DMS79 (cell line): Measurements from ENCODE around the gene CDK13.
A peak's percentile ranks its signal among the peaks of the same experiment; 100 is the strongest.

ENCODE experiments used
- DNase-seq: peaks from one replicate; lab custom pipeline; 2025; lab: John Stamatoyannopoulos, UW

CDK13 gene

GRCh38 chr7:40008223-40008815 is 58.3 kb downstream of the CDK13 start:
- no peak for DNase-seq

- DNase-seq: no peak
Observed at GRCh38 chr7:40009301-40009700, 59.2 kb downstream of the CDK13 start.

DNA sequence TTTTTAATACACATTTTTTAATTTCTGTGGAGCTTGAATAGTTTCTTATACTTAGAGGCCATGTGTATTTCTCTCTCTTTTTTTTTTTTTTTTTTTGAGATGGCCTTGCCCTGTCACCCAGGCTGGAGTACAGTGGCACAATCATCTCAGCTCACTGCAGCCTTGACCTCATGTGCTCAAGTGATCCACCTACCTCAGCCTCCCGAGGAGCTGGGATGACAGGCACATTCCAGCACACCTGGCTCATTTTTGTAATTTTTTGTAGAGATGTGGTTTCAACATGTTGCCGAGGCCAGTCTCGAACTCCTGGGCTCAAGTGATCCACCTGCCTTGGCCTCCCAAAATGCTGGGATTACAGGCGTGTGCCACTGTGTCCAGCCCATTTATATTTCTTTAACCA is 64.3 kb downstream of the CDK13 start:
- no peak for DNase-seq

DNA sequence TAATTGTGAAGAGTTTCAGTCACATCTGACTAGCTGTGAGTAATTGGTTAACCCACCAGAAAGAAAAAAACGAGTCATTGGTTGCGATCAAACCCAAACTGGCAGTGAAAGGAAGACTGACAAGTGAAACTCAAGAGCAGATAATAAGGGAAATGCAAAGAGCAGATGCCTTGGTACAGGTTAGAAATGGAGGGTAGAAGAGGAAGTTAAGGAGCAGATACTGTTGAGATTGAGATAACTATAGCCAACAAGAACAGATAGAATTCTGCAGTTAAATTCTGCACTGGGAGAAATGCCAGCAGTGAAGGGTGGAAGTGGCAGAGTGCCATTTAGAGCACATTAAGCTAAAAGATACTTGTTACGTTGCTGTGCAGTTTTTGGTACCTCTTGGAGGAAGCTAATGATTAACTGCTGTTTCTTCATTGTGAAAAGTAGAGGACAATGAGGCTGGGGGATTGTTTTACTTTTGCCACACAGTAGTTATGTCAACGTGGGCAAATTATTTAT is 65.8 kb downstream of the CDK13 start:
- peak; percentile 67 for DNase-seq

DNA sequence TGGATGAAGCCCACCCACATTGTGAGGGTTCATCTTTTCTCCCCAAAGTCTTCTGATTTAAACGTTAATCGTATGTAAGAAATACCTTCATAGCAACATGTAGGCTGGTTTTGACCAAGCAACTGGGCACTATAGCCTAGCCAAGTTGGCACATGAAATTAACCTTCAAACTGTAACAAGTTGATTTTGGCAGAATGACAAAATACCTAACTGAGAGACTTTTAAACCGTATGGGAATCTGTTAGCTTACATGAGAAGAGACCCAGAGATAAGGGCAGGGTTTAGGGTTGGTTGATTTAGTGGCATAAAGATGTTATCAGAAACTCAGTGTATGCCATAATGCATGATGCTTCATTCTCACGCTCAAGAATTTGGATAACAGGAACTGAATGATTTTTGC is 69.5 kb downstream of the CDK13 start:
- no peak for DNase-seq

DNA sequence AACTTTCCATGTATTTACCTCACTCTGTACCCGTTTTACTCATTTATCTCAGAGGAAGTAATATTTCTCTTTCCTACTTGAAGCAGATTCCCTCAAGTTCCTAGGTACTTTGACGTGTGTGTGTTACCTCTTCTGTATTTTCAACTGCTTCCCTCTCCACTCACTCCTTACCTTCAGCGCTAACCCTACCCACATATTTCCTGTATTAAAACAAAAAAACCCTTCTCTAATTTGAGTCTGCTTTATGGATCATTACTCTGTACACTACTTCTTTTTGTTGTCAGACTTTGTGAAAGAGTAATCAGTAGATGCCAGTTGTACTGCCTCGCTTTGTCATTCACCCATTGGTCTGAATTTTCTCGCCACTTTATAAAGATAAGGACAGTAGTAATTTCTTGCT is 74.0 kb downstream of the CDK13 start:
- DNase-seq: no peak

DNA sequence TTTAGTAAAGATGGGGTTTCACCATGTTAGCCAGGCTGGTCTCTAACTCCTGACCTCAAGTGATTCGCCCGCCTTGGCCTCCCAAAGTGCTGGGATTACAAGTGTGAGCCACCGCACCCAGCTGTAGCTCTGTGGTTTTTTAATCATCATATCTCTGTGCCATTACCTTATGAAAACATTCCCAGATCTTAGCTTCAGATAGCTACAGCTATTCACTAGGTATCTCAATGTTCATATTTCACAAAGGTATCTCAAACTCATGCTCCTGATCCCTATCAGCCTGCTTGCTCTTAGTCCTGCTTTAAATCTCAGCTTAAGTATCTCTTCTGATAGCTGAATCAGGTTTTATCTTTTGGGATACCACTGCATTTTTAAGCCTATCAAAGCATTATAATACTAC is 74.8 kb downstream of the CDK13 start:
- DNase-seq: no peak

GRCh38 chr7:40027545-40027944 is 77.5 kb downstream of the CDK13 start:
- no peak for DNase-seq

- DNase-seq: no peak
Observed at GRCh38 chr7:40033826-40034225, 83.8 kb downstream of the CDK13 start.

DNA sequence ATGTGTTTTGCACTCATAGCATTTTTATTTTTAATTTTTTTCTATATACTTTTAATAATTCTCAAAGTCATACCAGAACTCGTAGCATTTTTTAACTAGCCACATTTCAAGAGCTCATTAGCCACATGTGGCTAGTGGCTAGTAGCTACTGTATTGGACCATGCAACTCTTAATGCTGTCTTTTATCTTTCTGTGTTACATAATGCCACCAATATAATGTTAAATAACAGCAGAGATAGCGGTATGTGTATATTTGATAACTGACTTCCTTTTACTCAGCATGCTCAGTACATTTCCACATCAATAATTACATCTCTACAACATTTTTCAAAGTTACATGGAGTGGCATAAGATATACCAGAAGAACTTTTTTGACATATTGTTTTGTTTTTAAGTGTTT is 91.4 kb downstream of the CDK13 start:
- DNase-seq: no peak

DNA sequence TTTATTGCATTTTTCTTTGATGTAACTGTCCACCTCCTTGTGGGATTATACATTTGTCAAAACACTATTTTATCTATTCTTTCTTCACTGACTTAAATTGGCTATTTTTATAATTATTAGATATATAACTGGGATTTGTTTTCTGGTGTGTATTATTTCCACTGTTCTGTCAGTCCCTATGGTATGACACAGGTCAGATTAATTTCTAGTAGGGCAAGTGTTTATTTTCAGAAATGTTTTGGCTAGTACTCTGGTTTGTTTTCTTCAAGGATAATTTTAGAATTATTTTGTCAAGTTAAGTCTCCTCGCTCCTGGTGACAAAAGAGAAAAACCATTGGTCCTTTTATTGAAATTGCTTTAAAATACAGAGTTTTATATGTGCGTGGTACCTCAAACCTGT is 93.1 kb downstream of the CDK13 start:
- DNase-seq: no peak

- DNase-seq: no peak
Observed at GRCh38 chr7:40047661-40048060, 97.6 kb downstream of the CDK13 start.

- DNase-seq: peak; percentile 78
Observed at GRCh38 chr7:40057292-40057691, 107.2 kb downstream of the CDK13 start.

- DNase-seq: no peak
Observed at GRCh38 chr7:40058026-40058425, 108.0 kb downstream of the CDK13 start.

GRCh38 chr7:40058636-40059035 is 108.6 kb downstream of the CDK13 start:
- DNase-seq: no peak

DNA sequence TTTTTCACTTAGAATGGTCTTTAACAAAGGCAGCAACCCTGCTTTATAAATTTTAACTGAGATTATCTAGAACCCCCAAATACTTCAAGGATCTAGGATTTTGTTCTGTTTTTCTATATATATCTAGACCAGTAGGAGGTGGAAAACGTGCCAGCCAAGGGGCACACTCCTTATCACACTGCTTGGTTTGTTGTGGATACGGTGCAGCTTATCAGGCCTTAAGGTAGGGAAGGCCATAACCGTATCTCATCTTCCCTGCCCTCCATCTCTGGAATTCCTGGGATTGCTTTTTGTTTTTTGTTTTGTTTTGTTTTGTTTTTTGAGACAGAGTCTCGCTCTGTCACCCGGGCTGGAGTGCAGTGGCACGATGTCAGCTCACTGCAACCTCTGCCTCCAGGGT is 109.0 kb downstream of the CDK13 start:
- DNase-seq: no peak

- DNase-seq: no peak
Observed at GRCh38 chr7:40072268-40072667, 122.2 kb downstream of the CDK13 start.

DNA sequence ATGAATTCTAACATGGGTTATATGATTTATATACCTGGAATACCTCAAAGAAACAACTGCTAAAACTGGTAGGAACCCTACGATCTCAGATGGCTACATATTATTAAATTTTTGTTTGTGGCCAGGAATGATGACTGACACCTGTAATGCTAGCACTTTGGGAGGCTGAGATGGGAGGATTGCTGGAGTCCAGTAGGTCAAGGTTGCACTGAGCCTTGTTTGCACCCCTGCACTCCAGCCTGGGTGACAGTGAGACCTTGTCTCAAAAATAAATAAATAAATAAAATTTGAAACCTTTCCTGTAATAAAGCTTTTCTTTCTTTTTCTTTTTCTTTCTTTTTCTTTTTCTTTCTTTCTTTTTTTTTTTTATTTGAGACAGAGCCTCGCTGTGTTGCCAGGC is 123.2 kb downstream of the CDK13 start:
- no peak for DNase-seq

DNA sequence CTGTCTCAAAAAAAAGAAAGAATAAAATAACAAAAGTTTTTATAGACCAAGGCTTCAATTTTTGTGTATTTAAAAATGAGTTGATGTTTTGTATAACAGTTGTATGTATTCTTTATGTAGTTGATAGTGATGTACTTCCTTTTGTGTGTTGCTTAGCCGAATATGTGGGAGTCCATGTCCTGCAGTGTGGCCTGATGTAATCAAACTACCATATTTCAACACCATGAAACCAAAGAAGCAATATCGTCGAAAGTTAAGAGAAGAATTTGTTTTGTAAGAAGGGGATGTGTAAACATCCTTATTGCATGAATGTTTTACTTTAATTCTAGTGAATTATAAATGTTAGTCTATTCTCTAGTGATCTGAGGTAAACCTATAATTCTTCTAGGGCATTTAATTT is 127.8 kb downstream of the CDK13 start:
- no peak for DNase-seq

- DNase-seq: no peak
Observed at GRCh38 chr7:40092182-40092581, 142.1 kb downstream of the CDK13 start.

- no peak for DNase-seq
Observed at GRCh38 chr7:40093631-40094350, 143.7 kb downstream of the CDK13 start.

DNA sequence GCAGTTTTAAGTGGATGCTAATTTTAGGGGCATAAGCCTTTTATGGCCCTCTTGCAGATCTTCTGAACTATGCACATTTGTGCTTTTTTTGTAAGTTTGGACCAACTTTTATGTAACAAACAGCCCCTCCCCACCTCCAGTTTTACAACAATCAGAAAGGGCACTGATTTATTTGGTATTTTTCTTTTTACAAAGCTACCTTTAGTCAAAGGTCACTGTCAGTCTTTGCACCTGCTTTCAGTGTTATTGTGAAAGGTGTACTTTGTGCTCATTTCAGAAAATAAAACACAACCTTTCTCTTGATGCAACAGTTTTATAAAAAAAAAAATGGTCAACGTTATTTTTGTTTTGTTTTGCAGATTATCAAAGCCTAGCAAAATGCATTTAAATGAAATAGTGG is 145.2 kb downstream of the CDK13 start:
- no peak for DNase-seq

- no peak for DNase-seq
Observed at GRCh38 chr7:40095695-40096327, 145.8 kb downstream of the CDK13 start.
